GM21723 (cell line): ENCODE data around the gene UIMC1.
"Not testable (repeated sequence)": the region's sequence is repeated elsewhere in the genome, so short reads cannot be mapped to it uniquely, and the experiment has no call there.

Source experiments
- ATAC-seq: cut with Tn5 transposase; IDR thresholded peaks from one replicate; pipeline ENCODE4 v1.9.1; 2021; ENCODE audit warnings: mild to moderate bottlenecking, moderate library complexity; ENCODE audit not compliant: unreplicated experiment

UIMC1 gene

DNA sequence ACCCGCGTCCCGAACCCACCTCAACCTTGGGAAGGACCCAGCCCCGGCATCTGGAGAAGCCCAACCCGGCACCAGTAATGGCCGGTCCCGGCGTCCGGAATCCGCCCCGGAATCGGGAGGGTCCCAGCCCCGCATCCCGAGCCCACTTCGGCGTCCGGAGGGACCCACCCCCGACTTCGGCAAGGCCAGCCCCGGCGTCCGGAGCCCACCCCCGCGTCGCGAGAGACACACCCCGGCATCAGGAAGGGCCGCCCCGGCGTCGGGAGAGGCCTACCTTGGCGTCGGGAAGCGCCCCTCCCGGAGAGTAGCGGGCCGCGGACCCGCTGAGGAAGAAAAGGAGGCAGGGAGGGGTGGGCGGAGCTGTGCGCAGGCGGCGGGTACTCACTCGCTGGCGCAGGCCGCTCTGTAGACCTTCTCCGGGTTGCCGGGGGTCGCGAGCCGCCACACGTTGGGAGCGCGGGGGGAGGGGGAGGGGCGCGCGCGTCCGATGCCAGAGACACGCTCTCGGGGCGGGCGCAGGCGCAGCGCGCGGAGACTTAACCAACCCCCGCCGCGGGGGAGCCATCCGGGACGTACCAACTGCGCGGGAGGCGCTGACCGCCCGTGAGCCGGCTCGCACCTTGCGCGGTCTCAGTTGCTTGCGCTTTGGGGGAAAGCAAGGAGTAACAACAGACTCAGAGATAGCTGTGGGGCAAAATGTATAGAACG is at the start of gene UIMC1:
Gene UIMC1 (minus strand): TSS at position 515 of the 708 bp plus-strand sequence. CDS start 24,164 bp downstream, outside the sequence.
- ATAC-seq: peak; percentile 74

DNA sequence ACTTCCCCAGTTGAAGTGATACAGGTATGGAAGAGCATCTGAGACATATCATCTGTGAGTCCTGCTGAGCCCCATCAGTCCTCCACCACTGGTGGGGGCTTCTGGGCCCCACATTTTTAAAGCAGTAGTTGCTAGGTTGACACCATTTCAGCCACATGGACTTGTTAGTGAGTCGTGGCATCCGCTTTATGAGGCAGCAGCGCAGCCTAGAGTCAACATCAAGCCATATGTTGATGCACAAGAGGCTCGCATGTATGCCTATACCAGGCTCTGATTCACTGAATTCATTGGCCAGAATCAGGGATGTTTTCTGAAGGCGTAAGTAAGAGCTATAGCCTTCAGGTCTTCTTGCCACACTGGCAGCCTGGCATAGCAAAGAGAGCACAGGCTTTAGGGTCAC is 42.7 kb upstream of the UIMC1 start:
- ATAC-seq: no peak

DNA sequence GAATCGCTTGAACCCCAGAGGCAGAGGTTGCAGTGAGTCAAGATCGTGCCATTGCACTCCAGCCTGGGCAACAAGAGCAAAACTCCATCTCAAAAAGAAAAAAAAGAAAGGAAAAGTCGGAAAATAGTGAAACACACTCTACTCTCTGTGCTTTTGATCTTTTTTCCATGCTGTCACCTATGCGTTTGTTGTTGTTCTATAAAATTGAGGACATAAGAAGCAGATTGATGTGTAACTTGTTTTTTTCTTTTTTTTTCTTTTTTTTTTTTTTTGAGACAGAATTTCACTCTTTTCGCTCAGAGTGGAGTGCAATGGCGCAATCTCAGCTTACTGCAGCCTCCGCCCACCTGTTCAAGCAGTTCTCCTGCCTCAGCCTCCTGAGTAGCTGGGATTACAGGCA is 42.0 kb upstream of the UIMC1 start:
- not testable (repeated sequence) for ATAC-seq

DNA sequence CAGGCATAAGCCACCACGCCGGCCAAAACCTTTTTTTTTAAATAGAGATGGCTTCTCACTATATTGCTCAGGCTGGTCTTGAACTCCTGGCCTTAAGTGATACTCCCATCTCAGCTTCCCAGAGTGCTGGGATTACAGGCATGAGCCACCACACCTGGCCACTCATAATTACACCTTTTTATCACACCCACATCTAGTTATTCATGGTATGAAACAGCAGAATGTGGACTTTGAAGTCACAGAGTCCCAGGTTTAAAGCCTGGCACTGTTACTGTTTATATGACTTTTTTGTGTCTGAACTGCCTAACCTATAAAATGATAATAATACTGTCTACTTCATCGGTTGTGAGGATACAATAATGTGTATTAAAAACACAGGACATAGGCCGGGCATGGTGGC is 39.1 kb upstream of the UIMC1 start:
- no peak for ATAC-seq

DNA sequence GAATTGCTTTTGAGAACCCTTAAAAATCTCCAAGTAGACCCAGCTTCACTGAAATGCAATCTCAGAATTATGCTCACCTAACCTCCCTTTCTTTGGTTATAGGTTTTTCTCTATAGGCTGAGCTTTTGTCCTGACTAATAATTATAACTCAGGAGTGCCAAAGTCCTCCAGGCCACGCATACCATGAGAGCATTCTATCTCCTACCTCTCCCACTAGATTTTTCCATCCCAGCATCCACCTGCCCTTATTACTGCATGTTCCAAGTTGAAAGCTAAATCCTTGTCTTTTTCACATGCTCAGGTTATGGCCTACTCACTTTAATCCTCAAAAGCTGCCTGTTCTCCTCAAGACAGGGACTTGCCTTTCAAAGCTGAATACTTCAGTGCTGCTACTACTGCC is 38.1 kb upstream of the UIMC1 start:
- no peak for ATAC-seq

DNA sequence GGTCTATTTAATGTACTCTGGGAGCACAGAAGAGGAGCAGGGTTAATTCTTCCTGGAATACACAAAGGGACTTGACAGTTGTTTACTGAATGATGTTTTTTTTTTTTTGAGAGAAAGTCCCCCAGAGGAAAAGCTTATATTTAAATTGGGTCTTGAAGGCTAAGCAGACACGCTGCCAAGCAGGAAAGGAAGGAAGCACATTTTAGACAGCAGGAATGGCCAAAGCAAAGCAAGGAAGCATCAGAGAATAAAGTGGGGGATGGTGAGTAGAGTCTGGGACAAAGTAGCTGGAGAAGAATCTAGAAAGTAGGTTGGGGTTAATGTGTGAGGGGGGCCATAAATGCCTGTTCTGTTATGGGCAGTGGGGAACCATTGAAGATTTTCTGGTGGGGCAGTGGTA is 37.4 kb upstream of the UIMC1 start:
- no peak for ATAC-seq

DNA sequence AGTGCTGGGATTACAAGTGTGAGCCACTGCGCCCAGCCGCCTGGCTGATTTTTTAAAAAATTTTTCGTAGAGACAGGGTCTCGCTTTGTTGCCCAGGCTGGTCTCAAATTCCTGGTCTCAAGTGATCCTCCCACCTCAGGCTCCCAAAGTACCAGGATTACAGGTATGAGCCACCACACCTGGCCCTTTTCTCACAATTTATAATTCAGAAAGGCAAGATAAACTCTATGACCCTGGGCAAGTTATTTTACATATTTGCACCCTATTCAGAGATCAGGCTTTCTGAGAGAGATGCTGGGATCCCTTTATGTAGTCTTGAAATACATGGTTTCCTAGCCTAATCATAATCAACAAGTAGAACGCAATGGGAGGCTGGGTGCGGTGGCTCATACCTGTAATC is 36.5 kb upstream of the UIMC1 start:
- no peak for ATAC-seq

DNA sequence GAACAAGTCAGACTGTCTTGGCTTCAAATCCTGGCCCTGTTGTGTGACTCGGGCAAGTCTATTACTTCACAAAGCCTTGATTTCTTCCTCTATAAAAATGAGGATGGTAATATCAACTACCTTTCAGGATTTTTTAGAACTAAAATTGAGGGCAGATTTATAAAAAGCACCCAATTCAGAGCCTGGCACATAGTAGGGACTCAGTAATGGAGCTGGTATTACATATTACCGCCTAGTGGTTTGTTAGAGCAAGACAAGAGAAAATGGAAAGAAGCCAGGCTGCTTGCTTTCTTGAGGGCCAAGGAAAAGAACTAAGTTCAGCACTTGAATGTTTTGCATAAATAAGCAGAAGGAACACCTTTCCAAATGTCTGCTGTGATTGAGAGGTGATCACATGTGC is 35.4 kb upstream of the UIMC1 start:
- ATAC-seq: no peak

DNA sequence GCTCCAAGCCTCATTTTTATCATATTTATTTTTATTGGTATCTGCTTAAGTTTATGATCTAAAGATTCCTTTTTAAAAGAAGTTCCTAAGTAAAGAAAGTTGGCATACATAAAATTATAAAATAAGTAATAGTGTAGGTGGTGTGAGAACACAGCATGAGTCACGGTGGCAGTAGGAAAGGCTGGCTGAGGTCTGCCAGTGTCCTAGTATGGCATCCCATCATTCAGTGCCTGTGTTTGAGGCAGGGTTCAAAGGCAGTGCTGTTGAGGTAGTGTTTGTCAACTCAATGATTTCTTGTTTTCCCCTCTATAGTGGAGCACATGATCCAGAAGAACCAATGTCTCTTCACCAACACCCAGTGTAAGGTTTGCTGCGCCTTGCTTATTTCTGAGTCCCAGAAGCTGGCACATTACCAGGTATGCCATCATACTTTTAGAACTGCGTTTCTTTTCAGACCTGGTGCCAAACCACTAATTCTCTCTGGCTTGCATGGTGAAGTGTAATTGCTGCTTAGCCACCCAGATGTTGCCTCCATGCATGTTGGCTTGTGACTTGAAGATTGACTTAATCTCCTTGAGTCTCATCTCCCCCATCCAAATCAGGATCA is 34.3 kb upstream of the UIMC1 start:
- ATAC-seq: no peak

DNA sequence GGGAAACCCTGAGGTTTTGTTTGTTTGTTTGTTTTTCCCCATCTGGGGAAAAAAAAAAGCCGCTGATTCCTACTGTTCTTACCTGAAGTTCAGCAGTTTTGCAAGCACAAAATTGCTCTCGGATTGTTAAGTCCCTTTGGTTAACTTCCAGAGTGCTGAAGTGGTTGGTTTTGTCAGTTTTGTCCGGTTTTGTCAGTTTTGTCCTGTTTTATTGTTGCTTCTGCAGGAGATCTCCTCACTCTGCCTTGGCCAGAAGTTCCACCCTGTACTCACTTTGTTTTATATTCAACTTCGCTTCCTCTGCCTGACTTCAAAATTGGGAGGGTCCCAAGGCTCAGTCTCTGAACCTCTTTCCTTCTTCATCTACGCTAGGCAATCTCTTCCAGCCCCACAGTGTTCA is 30.3 kb upstream of the UIMC1 start:
- ATAC-seq: no peak

DNA sequence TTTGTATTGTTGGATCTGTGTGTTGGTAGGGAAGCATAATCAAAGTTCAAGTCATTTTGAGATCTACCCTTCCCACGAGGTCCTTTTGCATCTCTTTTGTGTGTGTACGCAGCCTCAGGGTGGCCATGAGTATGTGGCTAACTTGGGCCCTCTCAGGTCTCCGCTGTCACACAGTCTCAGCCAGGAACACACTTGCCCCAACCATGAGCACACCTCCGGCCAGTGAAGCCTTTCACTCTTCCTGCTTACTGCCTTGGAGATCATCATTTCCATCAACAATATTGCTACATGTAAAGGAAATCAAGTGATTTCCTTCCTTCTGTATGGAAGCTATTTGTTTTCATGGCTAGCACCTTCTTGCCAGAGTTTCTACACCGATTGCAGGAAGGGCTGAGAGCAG is 29.9 kb upstream of the UIMC1 start:
- ATAC-seq: no peak

DNA sequence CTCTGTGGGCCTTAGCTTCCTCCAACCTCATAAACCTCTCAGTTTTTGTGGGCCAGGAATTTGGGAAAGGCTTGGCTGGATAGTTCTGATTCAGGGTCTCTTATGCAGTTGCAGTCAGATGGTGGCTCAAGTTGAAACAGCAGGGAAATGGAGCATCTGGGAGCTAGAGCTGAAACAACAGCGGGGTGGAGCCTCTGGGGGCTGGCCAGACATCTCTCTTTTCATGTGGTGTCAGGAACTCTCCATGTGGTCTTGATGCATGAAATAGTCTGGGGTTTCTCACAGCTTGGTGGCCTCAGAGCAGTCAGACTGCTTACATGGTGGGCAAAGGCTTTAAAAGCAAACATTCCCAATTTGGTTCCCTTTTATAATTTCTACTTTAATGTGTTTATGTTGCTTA is 29.4 kb upstream of the UIMC1 start:
- no peak for ATAC-seq

DNA sequence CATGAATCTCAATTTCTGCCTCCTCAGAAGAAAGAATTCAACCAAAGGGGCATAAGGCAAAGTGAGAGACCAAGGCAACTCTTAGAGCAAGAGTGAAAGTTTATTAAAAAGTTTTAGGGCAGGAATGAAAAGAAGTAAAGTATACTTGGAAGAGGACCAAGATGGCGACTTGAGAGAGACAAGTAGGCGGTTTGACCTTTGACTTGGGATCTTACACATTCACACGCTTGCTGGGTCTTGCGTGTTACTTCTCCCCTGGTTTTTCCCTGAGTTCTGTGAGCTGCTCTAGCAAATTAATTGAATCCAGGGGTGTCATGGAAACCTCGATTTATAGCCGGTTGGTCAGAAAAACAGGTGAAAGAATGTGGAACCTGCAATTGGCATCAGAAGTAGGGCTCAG is 22.9 kb upstream of the UIMC1 start:
- ATAC-seq: no peak

DNA sequence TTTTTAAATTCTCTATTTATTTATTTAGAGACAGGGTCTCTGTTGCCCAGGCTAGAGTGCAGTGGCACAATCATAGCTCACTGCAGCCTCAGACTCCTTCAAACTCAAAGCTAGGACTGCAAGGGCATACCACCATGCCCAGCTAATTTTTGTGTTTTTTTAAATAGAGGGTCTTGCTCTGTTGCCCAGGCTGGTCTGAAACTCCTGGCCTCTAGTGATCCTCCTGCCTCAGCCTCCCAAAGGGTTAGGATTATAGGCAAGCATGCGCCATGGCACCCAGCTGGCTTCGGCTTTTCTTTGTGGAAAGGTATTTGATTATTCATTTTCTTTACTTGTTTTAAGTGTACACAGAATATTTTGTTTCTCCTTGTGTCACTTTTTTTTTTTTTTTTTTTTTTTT is 21.1 kb upstream of the UIMC1 start:
- no peak for ATAC-seq

DNA sequence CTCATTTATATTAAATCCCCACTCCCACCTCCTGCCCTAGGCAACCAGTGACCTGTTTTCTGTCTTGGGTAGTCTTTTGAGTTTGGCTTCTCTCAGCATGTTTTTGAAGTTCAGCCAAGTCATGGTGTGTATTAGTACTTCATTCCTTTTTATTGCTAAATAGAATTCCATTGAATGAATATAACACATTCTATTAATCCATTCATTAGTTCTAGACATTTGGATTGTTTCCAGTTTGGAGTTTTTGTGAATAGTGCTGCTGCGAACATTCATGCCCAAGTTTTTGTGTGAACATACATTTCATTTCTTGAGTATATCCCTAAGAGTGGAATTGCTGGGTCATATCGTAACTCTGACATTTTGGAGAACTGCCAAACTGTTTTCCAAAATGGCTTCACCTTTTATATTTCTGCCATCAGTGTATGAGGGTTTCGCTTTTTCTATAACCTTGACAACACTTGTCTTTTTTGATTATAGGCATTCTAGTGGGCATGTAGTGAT is 18.6 kb upstream of the UIMC1 start:
- ATAC-seq: no peak

DNA sequence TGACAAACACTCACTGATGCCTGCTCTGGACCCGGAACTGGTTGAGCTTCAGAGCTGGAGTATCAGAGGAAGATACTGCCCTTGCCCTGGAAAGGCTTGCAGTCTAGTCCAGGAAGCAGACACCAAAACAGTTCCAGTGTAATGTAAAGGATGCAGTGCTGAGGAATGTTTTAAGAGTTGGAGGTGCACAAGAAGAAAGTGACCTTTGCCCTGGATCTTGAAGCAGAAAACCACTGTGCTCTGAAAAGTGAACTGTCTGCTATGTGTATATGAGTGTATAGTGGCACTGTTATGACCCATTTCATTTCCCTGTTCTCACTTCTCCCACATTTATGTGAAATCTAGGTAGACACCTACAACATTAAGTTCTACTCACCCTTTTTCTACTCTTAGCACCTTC is 18.0 kb upstream of the UIMC1 start:
- no peak for ATAC-seq

DNA sequence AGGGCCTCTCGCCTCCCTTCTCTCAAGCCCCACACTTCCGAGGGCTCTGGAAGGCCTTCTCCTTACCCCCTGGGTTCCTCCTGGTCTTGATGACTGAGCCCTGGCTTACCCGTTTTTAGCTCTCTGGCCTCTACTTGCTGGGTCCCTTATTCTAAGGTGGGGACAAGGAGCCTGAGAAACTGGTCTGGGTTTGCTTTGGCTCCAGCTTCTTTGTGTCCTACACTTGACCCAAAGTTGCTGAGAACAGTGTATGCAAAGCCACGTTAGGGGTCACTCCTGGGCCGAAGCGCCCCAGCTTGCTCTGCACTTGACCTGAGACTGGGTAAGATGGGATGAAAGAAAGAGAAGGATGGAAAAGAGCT is 16.7 kb upstream of the UIMC1 start:
- ATAC-seq: peak; percentile 6

DNA sequence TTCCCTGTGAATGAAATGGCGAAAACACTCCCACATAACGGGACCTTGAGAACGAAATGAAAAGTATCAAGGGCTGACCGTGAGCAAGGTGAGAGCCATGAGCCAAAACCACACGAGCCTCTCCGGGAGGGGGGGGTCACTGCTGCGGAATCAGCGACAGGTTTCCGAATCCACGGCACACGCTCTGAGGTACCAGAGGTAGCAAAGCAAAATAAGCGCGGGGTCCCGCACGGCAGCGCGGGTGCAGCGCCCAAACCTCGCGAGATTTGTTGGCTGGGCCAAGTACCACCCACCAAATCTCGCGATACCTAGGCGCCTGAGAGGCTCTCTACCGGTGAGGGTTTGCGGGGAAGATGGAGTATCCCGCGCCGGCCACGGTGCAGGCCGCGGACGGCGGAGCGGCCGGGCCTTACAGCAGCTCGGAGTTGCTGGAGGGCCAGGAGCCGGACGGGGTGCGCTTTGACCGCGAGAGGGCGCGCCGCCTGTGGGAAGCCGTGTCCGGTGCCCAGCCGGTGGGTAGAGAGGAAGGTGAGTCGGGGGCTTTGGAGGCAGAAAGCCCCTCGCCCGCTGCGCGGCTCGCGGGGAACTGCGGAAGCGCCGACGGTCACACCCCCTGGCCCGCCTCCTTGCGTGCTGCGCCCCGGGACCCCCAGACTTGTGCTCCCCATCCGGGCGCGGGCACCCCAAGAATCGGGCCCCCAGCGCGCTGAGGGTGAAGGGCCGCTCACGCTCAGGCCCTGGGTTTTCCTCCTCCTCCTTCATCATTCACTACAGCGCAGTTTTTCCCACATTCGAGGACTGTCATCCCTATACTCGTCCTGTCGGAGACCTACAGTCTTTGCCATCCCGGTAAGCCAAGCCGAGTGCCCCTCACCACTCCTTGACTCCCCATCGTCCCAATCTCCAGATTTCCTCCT is 16.1 kb upstream of the UIMC1 start, which contains the start of gene ZNF346:
Gene ZNF346 (plus strand): TSS at position 311 of the 917 bp plus-strand sequence. CDS start 43 bp downstream, at position 354.
- peak; percentile 93 for ATAC-seq

DNA sequence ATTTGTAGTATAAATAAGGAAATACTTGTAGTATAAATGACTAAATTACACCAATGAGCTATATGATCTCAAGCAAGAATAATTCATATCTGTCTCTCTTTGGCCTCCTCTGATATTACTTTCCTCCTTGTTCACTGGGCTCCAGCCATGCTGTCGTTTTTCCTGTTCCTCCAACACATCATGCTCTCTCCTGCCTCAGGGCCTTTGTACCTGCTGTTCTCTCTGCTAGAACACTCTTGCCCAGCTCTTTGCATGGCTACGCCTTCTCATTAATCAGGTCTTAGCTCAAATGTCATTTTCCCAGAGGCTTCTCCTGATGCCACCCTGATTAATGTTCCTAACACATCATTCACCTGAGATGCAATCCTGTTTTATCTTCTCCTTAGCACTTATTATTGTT is 13.5 kb upstream of the UIMC1 start:
- no peak for ATAC-seq

DNA sequence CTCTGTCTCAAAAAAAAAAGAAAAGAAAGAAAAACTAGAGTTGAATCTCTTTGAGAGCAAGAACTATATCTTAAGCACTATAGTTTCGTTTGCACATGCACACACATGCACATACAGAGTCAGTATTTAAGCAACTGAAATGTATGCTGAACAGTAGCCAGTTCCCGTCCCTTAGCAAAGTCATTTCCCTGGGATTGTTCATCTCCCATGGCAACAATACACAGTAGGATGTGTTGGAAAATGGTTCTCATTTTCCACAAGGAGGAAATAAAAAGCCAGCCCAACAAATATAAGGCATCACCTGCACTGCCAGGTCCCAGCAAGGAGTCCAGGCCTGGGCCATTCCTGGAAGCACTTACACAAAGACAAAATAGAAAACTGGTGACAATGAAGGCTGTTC is 11.8 kb upstream of the UIMC1 start:
- no peak for ATAC-seq

DNA sequence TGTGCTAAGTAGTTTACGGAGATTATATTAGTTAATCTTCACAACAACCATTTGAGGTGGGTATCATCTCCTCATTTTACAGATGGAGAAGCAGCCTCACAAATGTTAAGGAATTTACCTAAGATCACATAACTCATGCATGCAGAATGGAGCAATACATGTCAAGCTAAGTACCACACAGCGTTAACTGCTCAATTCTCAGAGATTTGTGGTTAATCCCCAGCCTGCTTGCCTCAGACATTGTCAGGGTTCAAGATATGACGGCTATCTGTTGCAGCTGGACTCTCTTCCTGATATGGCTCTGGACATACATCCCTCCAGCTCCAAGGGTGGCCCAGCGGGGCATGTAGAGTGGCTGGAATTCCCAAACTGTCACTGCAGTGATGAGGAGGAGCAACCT is 8.6 kb upstream of the UIMC1 start:
- no peak for ATAC-seq

DNA sequence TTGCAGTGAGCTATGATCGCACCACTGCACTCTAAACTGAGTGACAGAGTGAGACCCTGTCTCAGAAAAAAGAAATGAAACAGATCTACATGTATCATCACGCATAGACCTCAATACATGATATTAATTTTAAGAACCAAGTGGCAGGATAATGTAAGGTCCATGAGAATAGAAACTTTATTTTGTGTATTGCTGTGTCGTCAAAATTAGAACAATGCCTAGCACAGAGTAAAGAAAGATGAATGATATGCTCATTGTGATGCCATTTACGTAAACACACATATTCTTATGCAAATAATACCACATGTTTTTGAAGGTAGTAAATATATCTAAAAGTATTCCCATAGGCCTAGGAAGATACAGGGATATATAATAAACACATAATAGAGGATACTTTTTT is 3.6 kb upstream of the UIMC1 start:
- ATAC-seq: no peak
